Osteocyte (in vitro differentiated cells): ENCODE data around the gene PDE1C. TPM values are rescaled to one million over a fixed set of nuclear protein-coding genes. Genes with fewer than 3 reads are reported as not detected.
"Not testable (repeated sequence)": the region's sequence is repeated elsewhere in the genome, so short reads cannot be mapped to it uniquely, and the experiment has no call there.

Experiments used
- DNase-seq: peaks from one replicate; pipeline ENCODE4 v3.0.0; 2021; ENCODE audit warnings: mixed read lengths; ENCODE audit not compliant: unreplicated experiment; ENCODE audit errors: extremely low spot score
- H3K27ac Mint-ChIP-seq: one replicate; pipeline ENCODE4 v1.8.0; 2021; ENCODE audit warnings: mild to moderate bottlenecking, mixed read lengths; ENCODE audit not compliant: unreplicated experiment
- H3K27me3 Mint-ChIP-seq: one replicate; pipeline ENCODE4 v1.8.0; 2021; ENCODE audit warnings: mixed read lengths; ENCODE audit not compliant: unreplicated experiment
- H3K36me3 Mint-ChIP-seq: one replicate; pipeline ENCODE4 v1.8.0; 2021; ENCODE audit warnings: mixed read lengths; ENCODE audit not compliant: unreplicated experiment
- H3K4me1 Mint-ChIP-seq: one replicate; pipeline ENCODE4 v1.8.0; 2021; ENCODE audit warnings: mixed read lengths; ENCODE audit not compliant: unreplicated experiment
- H3K4me3 Mint-ChIP-seq: one replicate; pipeline ENCODE4 v1.8.0; 2021; ENCODE audit warnings: mild to moderate bottlenecking, moderate library complexity, mixed read lengths; ENCODE audit not compliant: unreplicated experiment
- H3K9me3 Mint-ChIP-seq: one replicate; pipeline ENCODE4 v1.8.0; 2021; ENCODE audit warnings: mixed read lengths; ENCODE audit not compliant: unreplicated experiment
- total RNA-seq: library from RNA; stranded (reverse); gene quantifications from 2 replicates; pipeline ENCODE4 v1.2.1, GENCODE V29; 2021
- TF ChIP-seq, protein P1 (sequence below): fragments of 200-600 bp; sonication (generic); IDR thresholded peaks from 2 replicates; pipeline ENCODE4 v1.5.0; 2021; ENCODE audit warnings: antibody characterized with exemption, mild to moderate bottlenecking, moderate library complexity

The PDE1C gene
- total RNA-seq, 1 donor from 2014 or later, result 187 TPM

- TF ChIP-seq, protein P1, sequence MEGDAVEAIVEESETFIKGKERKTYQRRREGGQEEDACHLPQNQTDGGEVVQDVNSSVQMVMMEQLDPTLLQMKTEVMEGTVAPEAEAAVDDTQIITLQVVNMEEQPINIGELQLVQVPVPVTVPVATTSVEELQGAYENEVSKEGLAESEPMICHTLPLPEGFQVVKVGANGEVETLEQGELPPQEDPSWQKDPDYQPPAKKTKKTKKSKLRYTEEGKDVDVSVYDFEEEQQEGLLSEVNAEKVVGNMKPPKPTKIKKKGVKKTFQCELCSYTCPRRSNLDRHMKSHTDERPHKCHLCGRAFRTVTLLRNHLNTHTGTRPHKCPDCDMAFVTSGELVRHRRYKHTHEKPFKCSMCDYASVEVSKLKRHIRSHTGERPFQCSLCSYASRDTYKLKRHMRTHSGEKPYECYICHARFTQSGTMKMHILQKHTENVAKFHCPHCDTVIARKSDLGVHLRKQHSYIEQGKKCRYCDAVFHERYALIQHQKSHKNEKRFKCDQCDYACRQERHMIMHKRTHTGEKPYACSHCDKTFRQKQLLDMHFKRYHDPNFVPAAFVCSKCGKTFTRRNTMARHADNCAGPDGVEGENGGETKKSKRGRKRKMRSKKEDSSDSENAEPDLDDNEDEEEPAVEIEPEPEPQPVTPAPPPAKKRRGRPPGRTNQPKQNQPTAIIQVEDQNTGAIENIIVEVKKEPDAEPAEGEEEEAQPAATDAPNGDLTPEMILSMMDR, result no peak
- H3K9me3 Mint-ChIP-seq, result no peaks in the 10 kb centered on the region
- peaks cover 61% of the 10 kb centered on the region for H3K4me1 Mint-ChIP-seq
- no peak overlapping the region for H3K4me3 Mint-ChIP-seq
- no peak overlapping the region for H3K27ac Mint-ChIP-seq
- peaks cover 51% of the 10 kb centered on the region for H3K36me3 Mint-ChIP-seq
- DNase-seq, result no peak
- H3K27me3 Mint-ChIP-seq, result no peaks in the 10 kb centered on the region
Measured at GRCh38 chr7:32022966-32023365, 47.2 kb downstream of the PDE1C start.

DNA sequence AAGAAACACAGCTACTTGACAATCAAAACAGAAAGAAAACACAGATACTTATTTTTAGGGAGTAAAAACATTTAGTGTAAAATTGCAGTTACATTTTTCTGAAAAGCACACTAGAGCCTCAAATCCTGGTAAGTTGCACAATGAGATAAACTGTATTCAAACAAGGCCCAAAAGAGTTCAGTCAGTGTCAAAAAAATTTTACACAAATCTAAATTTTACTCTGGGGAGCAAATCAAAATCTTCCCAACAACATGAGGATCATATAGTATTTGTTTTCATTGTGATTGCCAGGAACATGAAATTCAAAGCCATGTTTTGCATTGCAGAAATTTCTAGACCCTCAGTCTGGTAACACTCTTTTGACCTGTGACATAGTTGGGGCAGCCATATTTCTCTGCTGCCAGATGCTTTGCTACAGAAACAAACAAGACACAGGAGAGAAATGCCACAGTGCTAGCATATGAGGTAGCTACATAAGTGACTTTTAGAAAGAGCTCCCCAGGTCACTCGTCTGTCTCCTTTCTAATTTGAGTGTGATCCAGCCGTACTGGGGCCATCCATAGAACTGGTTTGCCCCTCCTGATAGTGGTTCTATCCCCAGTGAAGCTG is 49.6 kb downstream of the PDE1C start:
- Mint-ChIP-seq H3K4me1 (peaks cover 59% of the 10 kb centered on the region), H3K27ac (peak overlapping the region; percentile 91), H3K27me3 (no peaks in the 10 kb centered on the region), H3K36me3 (peaks cover 47% of the 10 kb centered on the region), H3K9me3 (peaks cover 10% of the 10 kb centered on the region), H3K4me3 (no peak overlapping the region)
- TF ChIP-seq, protein P1, result no peak
- no peak for DNase-seq

DNA sequence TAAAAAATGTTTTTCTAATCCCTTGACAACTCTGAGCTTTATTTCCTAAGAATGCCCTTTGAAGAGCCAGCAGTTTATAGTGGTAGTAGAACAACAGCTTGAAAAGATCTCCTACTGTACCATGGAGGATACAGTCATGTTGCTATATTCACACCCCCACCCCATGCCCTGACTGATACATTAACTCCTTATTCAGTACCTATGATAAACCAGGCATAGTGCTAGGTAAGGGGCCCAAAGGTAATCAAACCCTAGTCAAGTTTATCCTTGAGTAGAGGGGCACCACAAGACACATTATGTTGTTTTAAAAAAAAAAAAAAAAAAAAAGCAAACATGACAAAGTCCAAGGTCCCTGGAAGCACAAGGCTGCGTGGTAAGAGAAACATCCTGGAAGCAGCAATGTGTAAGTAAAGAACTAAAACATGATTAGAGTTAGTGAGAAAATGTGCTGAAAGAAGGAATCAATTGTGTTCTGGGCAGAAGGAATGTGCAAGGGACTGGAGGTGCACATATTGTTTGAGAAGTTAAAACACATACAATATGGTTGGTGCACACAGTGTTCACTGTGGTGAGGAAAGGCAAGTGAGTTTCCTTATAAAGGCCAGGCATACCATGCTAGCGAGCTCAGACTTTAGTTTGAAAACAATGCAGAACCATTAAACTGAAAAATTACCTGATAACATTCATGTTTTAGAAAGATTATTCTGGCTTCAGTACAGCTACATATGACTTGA is 51.2 kb downstream of the PDE1C start:
- Mint-ChIP-seq H3K27ac (peak overlapping the region; percentile 76), H3K4me1 (peaks cover 68% of the 10 kb centered on the region), H3K36me3 (peaks cover 44% of the 10 kb centered on the region), H3K27me3 (no peaks in the 10 kb centered on the region), H3K9me3 (peaks cover 10% of the 10 kb centered on the region), H3K4me3 (no peak overlapping the region)
- TF ChIP-seq, protein P1, result no peak
- DNase-seq, result no peak

- Mint-ChIP-seq H3K4me1 (peaks cover 48% of the 10 kb centered on the region), H3K36me3 (peaks cover 58% of the 10 kb centered on the region)
Measured at GRCh38 chr7:32015133-32015532, 55.1 kb downstream of the PDE1C start.

DNA sequence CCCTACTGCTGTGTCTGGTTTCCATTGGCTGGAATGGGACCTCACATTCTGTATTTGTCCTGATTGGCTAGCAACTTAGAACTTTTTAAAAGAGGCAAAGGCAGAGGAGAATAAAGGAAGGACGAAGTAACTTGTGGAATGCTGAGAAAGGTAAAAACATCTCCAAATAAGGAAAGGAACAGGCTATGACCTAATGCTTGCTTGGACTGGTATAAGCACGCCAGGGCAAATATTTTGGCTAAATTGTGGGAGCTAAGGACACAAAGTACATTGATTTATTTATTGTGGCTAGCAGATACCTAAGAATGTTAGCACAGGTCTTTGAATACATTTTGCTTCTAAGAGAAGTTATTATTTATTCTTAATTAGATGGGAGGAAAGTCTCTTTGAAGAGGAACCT is 56.7 kb downstream of the PDE1C start:
- H3K27ac Mint-ChIP-seq, result peak overlapping the region; percentile 13
- H3K27me3 Mint-ChIP-seq, H3K4me3 Mint-ChIP-seq, DNase-seq: not testable (repeated sequence)
- peaks cover 65% of the 10 kb centered on the region for H3K36me3 Mint-ChIP-seq
- H3K4me1 Mint-ChIP-seq, result peaks cover 32% of the 10 kb centered on the region
- H3K9me3 Mint-ChIP-seq, result peaks cover 25% of the 10 kb centered on the region

More at GRCh38 chr7:32015133-32015532, 55.1 kb downstream of the PDE1C start:
- H3K9me3 Mint-ChIP-seq, result peaks cover 25% of the 10 kb centered on the region
- H3K4me3 Mint-ChIP-seq, result no peak overlapping the region
- no peaks in the 10 kb centered on the region for H3K27me3 Mint-ChIP-seq
- DNase-seq, result no peak
- H3K27ac Mint-ChIP-seq, result peak overlapping the region; percentile 27
- TF ChIP-seq, protein P1, result no peak
